22Rv1 (cell line): ENCODE results near the gene AHSP.
A peak's percentile ranks its signal among the peaks of the same experiment; 100 is the strongest.
"Not testable (repeated sequence)": the region's sequence is repeated elsewhere in the genome, so short reads cannot be mapped to it uniquely, and the experiment has no call there.

Source experiments
- H3K27ac ChIP-seq: fragments of 450-650 bp; 2 replicates; pipeline ENCODE4 v1.5.1; 2017
- ZFX ChIP-seq: fragments of 450-650 bp; IDR thresholded peaks from 2 replicates; pipeline ENCODE4 v1.6.1; 2017; ENCODE audit warnings: antibody characterized with exemption, borderline replicate concordance
- TF ChIP-seq, protein P1 (sequence below): fragments of 450-650 bp; IDR thresholded peaks from 2 replicates; pipeline ENCODE4 v1.5.1; 2017; ENCODE audit warnings: mild to moderate bottlenecking

Gene AHSP

DNA sequence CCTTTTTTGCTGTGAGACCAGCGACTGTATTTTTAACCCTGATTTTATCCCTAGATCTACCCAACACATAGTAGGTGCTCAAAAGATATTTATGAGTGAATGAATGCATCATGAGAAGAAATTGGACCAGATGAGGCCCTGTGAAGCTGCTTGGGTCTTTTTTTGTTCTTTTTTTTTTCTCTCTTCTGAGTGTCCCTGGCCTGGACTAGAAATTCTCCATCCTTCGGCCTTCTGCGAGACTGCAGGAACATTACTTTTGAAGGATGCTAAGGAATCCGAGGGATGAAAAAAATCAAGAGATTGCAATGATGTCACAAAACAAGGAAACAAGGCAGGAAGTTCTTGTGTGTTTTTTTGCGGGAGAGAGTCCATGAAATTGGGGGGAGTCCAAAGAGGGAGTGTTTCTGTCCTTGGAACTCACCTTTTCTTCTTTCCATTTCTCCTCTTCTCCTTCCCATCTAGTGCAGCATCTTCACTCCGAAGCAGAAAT, 18.9 kb upstream of the AHSP start:
- TF ChIP-seq ZFX: 0 out of 2 replicates have a peak, but pooled peaks have one; percentile 6
- TF ChIP-seq, protein P1, sequence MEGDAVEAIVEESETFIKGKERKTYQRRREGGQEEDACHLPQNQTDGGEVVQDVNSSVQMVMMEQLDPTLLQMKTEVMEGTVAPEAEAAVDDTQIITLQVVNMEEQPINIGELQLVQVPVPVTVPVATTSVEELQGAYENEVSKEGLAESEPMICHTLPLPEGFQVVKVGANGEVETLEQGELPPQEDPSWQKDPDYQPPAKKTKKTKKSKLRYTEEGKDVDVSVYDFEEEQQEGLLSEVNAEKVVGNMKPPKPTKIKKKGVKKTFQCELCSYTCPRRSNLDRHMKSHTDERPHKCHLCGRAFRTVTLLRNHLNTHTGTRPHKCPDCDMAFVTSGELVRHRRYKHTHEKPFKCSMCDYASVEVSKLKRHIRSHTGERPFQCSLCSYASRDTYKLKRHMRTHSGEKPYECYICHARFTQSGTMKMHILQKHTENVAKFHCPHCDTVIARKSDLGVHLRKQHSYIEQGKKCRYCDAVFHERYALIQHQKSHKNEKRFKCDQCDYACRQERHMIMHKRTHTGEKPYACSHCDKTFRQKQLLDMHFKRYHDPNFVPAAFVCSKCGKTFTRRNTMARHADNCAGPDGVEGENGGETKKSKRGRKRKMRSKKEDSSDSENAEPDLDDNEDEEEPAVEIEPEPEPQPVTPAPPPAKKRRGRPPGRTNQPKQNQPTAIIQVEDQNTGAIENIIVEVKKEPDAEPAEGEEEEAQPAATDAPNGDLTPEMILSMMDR: no peak
- peak overlapping the region; percentile 66 for H3K27ac ChIP-seq

- H3K27ac ChIP-seq: no peak overlapping the region
- no peak for TF ChIP-seq ZFX
- TF ChIP-seq, protein P1: no peak
These were observed 14.6 kb upstream of the AHSP start for GRCh38 chr16:31513126-31513525.

DNA sequence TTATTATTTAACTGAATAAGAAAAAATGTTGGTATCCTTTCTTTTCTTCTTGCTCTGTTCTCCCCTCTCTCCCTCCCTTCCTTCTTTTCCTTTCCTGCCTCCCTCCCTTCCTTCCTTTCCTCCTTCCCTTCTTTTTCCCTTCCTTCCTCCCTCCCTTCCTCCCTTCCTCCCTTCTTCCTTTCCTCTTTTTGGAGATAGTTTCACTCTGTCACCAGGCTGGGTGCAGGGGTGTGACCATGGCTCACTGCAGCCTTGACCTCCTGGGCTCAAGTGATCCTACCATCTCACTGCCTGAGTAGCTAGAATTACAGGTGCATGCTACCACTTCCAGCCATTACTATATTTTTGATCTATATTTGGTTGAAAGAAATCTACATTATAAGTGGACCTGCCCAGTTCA, 13.8 kb upstream of the AHSP start:
- TF ChIP-seq ZFX: no peak
- TF ChIP-seq, protein P1: no peak

DNA sequence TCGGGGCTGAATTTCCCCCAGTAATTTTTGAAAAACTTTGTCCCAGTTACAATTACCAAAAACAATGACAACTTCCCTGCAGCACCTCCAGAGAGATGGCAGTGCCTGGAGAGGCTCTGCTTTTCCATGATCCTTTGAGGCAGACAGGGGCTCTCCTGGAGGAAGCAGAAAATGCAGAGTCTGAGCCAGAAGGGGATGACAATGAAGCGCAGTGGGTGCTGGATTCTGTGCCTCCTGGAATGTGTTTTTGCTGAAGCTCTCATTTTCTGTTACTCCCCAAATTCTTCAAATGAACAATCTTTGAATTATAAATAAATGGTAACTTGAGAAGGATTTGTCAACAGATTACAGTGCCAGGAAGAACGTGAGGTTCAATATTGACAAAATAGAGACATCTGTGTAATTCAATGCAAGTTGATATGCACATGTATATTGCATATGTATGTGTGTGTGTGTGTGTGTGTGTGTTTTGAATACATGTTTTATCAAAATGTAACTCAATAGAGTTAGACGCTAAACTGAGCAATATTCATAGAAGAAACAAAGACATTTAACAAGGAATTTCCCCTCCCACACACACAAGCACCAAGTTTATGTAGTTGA, 9.8 kb upstream of the AHSP start:
- H3K27ac ChIP-seq: no peak overlapping the region
- TF ChIP-seq ZFX: no peak
- TF ChIP-seq, protein P1: no peak

More for the DNA sequence above, 13.8 kb upstream of the AHSP start:
- H3K27ac ChIP-seq: no peak overlapping the region

GRCh38 chr16:31519759-31520431, 7.8 kb upstream of the AHSP start:
- H3K27ac ChIP-seq: no peak overlapping the region
- no peak for TF ChIP-seq ZFX
- TF ChIP-seq, protein P1: no peak

- no peak overlapping the region for H3K27ac ChIP-seq
- TF ChIP-seq, protein P1: no peak
- TF ChIP-seq ZFX: no peak
These were observed 6.3 kb upstream of the AHSP start for GRCh38 chr16:31521368-31521767.

DNA sequence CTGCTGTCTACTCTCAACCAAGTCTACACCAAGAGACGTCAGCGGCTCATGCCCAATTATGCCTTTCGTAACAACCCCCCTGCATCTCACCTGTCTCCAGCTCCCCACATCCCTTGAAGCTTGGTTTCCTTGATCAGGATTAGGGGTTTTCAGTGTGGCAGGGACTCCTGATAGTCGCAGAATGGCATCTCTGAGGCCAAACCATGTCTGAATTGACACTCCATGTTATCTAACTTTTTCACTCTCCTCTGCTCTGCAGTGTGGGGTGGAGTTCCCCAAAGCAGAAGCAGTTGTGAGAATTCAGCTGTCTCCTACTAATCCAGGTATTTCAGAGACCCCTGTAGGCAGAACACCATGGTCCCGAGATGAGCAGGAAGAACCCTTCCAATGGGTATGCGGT, 5.6 kb upstream of the AHSP start:
- no peak overlapping the region for H3K27ac ChIP-seq
- no peak for TF ChIP-seq ZFX
- TF ChIP-seq, protein P1: no peak

- H3K27ac ChIP-seq: not testable (repeated sequence)
These were observed 3.9 kb upstream of the AHSP start for GRCh38 chr16:31523768-31524167.
